GM12801 (cell line): Measurements from ENCODE around the gene ZNF534.

Source experiments
- TF ChIP-seq, protein P1 (sequence below): IDR thresholded peaks from one replicate; pipeline ENCODE4 v1.5.1; 2011; ENCODE audit warnings: control low read depth; ENCODE audit not compliant: insufficient read length; ENCODE audit errors: extremely low read depth

The ZNF534 gene

DNA sequence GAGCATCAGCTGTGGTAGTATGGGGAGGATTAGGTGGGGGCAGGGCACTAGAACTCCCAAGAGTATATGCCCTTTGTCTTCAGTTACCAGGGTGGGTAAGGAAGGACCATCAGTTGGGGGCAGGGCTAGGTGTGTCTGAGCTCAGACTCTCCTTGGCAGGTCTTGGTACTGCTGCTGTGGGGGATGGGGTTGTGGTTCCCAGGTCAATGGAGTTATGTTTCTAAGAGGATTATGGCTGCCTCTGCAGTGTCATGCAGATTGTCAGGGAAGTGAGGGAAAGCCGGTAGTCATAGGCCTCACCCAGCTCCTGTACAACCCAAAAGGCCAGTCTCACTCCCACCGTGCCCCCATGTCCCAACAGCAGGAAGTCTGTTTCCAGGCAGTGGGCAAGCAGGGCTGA, 15.6 kb downstream of the ZNF534 start:
- TF ChIP-seq, protein P1, sequence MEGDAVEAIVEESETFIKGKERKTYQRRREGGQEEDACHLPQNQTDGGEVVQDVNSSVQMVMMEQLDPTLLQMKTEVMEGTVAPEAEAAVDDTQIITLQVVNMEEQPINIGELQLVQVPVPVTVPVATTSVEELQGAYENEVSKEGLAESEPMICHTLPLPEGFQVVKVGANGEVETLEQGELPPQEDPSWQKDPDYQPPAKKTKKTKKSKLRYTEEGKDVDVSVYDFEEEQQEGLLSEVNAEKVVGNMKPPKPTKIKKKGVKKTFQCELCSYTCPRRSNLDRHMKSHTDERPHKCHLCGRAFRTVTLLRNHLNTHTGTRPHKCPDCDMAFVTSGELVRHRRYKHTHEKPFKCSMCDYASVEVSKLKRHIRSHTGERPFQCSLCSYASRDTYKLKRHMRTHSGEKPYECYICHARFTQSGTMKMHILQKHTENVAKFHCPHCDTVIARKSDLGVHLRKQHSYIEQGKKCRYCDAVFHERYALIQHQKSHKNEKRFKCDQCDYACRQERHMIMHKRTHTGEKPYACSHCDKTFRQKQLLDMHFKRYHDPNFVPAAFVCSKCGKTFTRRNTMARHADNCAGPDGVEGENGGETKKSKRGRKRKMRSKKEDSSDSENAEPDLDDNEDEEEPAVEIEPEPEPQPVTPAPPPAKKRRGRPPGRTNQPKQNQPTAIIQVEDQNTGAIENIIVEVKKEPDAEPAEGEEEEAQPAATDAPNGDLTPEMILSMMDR = no peak

- TF ChIP-seq, protein P1 = no peak
These were observed 22.3 kb downstream of the ZNF534 start for GRCh38 chr19:52451241-52451640.

DNA sequence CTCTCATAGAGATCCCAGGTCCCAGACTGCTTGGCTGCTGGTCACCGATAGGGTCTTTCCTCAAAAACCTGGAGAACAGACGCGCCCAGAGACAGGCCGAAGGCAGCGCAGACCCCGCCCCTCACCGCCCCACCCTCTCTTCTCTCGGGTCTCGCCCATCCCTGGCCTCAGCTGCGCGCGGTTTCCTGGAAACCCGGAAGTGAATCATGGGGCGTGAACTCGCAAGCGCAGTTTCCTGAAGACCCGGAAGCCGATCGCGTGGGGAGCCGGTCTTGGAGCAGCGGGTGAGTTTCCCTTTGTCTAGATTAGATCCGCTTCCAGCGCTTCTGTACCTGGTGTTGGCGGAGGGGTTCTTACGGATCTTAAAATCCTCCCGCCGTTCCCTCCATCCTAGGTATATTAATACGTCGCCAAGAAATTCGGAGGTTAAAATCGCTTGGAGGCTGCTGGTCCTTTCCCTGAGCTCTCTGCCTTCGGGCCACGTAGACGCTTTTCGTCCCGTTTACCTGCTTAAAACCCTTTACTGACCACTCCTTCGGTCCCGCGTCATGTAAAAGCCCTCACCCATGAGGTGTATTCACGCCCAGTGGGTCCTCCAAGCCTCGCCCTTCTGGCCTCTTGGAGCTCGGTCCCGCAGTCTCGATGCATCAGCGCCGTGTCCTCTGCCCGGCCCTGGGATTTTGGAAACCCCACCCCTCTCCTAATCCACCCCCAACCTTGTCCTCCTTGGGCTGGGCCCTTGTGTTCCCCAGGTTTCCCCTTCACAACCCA, 24.6 kb downstream of the ZNF534 start, which contains the start of gene ZNF578:
ZNF578 (plus strand) TSS at position 230 of the 771 bp plus-strand sequence. CDS start 48,293 bp downstream, outside the sequence.
- TF ChIP-seq, protein P1 = no peak

- TF ChIP-seq, protein P1 = no peak
These were observed 36.0 kb downstream of the ZNF534 start for GRCh38 chr19:52464798-52465470.

DNA sequence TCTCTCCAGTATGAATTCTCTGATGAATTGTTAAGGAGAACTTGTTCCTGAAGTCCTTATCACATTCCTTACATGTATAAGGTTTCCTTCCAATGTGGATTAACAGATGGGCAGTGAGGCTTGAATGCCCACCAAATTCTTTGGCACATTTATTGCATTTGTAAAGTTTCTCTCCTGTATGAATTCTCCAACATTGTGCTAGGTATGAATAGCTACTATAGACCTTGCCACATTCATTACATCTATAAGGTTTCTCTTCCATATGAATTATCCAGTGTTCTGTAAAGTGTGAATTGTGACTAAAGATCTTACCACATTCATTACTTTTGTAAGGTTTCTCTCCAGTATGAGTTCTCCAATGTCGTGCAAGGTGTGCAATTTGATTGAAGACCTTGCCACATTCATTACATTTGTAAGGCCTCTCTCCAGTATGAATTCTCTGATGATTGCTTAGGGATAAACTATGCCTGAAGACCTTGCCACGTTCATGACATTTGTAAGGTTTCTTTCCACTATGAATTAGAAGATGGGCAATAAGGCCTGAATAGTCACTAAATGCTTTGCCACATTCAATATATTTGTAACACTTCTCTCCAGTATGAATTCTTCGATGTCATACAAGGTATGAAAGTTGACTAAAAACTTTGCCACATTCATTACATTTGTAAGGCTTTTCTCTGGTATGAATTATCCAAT, 44.9 kb downstream of the ZNF534 start:
- TF ChIP-seq, protein P1 = no peak

- TF ChIP-seq, protein P1 = no peak
These were observed 45.6 kb downstream of the ZNF534 start for GRCh38 chr19:52474351-52475127.
